SKM-1 (cell line): ENCODE measurements around the gene MBL2.

Experiments used
- DNase-seq: peaks from one replicate; lab custom pipeline; 2025; ENCODE audit not compliant: unreplicated experiment; lab: John Stamatoyannopoulos, UW

MBL2 gene

DNA sequence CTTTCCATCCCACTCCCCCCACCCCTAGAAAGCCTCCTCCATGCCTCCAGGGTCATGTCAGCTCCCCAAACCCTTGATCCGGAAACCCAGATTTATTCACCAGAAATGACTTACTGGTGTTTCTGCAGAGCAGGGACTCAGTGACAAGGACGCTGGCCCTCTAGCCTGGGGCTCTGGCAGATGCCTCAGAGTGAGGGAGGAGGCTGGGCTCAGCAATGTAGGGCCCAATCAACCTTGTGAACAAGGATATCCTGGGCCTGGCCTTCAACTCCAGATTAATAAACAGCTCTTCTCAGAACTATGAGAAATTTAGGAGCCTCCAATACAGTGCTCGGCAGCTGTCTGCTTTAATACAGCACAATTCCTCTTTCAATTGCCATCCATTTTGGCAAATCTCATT lies at the start of gene MBL2:
MBL2 (minus strand) TSS at position 162 of the 400 bp plus-strand sequence. CDS start 1,149 bp downstream, outside the sequence.
- no peak for DNase-seq

DNA sequence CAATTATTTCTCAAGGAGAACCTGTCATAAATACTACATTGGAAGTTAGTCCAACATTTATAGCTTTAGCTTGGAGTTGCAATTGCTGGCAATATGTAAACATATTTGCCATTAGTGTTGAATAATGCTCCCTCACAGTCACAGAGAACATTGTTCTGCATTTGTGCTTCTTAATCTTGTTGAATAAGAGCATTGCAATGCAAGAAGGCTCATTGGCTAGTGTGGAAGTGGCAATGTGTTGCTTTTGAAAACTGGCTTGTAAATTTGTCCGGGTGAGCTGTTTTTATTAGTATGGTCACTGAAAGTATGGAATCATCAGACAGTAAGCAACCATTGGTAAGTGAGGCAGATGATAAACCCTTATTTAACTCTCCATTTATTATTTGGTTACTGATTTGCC lies 47.7 kb upstream of the MBL2 start:
- no peak for DNase-seq

DNA sequence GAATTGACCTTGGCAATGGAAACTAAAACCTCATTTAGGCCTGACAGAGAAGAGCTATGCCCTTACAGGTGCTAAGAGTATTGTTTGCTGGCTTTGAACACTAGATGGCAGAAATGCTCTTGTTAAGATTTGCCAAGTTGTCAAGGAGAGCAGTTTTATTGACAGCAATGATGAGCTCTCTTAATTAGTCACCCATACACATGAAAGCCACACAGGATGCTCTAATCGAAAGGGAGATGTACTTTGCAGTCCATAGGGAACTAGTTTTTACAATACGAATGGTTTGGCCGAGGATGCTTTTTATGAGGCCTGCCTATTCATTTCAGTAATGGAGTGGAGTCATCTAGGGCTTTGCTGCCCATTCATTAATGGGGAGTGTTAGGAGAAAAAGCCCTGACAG lies 45.4 kb upstream of the MBL2 start:
- DNase-seq, result peak; percentile 3

DNA sequence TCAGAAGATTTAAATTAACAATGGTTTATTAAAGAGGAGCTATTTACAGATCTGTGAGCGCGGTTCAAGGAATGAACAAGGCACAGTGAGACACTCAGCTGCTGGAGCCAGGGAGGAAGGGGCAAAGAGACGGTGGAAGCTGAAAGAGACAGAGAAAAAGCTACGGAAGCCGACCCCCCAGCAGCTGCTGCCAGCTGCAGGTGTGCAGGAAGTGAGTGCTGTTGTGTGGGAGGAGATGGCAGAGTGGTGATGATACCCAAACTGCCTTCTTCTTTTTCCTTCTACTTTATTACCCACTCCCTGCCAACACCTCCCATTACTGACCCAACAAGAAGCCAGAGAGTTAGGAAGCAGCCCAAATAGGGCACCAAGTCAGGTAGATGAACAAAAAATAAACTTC lies 41.9 kb upstream of the MBL2 start:
- no peak for DNase-seq

DNA sequence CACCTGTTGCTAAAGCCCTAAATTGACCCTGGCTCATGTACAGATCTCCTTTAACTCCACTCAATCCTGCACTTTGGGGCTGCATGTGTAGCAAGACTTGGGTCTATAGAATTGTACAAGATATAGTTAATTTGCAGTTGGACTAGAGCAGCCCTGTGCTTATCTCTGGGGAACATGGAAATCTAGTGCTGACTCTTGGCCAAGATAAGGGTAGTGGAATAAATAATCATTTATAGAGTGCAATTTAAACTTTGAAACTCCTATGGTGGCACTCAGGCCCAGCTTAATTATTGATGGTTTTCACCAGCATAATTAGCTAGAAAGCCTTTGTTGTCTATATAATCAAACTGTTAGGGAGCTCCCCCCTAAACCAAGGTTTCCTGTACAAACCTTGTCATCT lies 39.2 kb upstream of the MBL2 start:
- no peak for DNase-seq

DNA sequence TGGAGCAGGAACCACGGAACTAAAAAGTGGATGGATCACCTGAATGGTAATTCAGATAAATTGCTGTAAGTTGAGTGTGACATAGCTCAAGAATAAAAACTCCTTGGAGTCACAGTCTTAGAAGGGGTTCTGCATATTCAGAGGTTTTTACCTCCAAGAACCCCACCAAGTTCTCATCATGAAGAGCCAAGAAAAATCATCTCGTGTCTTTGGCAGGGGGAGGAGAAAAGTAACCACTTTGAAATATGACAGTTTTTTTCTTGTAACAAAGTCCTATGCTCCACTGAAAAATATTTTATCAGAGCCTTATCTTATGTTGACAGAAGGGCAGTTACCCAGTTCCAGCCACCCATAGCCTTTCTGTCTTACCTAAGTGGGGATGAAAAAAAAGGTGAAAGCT lies 38.2 kb upstream of the MBL2 start:
- DNase-seq, result no peak

DNA sequence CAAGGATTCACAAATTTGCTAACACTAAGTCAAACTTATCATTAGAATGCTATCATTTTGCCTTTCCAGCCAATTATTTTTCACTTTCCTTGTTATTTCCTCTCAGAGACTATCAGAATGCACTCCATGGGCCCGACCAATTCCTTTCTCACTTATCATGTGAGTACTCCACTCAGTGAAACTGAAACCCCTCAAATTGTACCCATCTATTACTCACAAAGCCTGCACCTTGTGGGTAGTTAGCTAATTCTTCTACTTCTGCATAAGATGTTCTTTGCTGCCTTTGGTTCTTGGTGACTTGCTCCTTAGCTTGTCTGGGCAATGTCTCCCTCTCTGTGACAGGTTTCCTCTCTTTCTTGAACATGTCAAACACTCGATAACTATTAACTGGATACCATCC lies 35.2 kb upstream of the MBL2 start:
- no peak for DNase-seq

DNA sequence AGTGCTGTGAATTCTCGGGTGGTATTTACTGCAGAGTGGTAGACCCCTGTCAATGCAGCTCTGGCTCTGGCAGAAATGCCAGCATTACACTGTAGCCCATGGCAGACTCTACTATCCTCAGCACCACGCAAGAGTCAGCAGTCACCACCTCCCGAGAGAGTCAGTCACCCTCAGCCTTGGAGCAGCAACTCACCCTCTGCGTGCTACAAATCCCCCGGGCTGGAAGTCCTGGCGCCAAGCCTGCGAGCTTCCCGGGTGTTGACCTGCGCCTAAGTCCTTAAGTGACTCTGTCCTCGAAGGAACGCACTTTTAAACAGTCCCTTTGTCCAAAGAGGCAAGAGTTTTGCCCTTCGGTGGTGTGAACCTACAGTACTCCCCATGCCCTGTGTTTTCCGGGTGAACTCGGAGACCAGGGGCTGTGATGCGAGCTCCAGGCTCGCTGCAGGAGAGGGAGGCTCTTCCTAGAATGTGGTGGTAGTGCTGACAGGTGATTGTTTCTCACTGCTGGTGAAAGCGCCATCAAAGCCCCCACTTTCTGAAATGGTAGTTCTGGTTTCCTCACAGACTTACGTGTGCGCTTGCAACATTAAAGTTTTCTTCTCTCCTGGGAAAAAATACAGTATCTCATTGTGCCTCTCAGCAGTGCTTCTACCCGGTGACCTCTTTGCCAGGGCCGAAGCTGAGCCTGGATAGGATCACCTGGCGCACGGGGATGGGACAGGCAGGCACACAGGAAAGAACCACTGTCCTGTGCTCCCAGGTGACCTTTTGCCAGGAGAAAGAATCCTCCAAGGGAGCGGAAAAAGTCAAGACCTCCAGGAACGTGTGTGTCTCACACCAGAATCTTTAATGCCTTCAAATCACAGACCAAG lies 33.1 kb upstream of the MBL2 start:
- DNase-seq, result no peak

DNA sequence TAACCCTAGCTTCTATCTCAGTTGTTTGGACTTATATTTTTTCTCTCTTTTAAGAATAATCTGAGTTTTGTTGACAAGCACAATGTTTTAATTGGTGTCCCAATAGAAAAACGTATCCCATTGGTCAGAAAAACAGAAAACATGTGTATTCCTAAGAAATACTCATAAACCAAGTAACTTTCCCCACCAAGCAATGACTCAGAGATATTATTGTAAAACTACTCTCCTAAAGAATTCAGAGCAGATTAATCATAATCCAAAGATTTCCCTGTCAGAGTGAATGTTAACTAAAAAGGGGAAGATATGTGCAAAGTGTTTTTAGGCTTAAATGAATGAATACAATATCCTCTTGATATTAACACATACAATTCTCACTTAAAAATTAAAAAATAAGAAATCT lies 29.4 kb upstream of the MBL2 start:
- DNase-seq, result no peak

DNA sequence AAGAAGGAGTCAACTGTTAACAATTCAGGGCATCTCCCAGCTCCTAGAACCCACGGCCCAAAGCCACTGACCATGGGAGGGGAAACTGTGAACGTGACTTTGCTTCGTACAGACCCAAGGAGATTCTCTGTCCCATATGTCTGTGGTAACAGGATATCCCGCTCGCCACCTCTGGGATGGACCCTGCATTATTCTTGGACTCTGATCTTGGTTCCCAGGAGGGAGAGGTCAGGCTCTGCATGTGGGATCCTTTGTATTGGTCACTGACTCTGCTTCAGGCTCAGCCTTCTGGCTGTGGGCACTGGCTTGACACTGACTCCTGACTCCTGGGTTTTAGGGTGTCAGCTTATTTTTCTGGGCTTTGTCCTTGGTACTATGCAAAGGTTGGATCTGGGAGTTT lies 13.5 kb upstream of the MBL2 start:
- DNase-seq, result no peak

DNA sequence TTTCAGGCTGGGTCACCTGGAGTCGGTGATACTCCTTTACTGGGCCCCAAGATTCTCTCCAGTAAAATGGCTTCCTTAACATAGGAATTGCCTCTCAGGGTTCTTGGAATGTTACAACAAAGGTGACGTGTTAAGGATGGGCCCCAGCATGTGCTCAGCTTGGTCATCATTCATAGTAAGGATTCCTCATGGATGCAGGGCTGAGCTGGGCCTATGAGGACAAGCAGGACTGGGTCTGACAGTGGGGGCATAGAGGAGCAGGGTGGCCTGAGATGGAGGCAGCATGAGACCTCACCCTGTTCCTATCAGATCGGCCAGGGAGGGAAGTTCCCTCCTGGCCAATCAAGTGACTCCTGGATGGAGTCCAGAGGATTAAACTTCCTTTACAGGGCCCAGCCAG lies 12.8 kb upstream of the MBL2 start:
- DNase-seq, result no peak

DNA sequence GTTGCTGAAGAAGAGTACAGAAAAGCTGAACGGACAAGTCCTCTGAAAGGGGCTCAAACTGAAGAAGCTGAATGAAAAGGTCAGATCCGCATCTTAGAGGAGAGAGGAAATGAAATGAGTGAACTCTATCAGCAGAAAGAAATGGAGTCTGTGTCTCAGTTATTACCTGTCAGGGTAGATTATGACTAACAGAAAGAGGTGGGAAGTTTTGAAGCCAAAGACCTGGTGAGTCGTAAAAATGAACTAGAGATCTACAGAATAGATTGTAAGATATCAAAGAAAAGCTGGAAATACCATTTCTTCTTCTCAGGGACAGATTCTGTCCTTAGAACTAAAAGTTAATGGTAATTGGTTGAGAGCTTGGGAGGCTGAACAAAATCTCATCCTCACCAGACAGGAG lies 11.1 kb upstream of the MBL2 start:
- DNase-seq, result no peak

DNA sequence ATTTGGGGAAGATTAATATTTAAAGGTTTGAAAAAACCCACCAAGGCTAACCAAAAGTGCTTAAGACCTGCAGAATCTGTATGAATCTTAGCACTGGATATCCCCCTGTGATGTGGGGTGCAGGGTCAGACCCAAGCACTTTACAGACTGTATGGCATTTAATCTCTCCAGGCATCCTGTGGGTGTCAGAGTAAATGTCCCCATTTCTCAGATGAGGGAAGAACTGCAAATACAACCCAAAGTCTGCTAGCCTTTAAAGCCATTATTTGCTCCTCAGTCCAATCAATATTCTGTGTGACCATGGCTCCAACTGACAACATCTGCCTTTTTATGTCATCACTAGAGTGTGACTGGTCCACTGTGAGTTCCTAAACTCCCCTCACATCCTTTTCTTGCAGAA lies 10.0 kb upstream of the MBL2 start:
- no peak for DNase-seq

DNA sequence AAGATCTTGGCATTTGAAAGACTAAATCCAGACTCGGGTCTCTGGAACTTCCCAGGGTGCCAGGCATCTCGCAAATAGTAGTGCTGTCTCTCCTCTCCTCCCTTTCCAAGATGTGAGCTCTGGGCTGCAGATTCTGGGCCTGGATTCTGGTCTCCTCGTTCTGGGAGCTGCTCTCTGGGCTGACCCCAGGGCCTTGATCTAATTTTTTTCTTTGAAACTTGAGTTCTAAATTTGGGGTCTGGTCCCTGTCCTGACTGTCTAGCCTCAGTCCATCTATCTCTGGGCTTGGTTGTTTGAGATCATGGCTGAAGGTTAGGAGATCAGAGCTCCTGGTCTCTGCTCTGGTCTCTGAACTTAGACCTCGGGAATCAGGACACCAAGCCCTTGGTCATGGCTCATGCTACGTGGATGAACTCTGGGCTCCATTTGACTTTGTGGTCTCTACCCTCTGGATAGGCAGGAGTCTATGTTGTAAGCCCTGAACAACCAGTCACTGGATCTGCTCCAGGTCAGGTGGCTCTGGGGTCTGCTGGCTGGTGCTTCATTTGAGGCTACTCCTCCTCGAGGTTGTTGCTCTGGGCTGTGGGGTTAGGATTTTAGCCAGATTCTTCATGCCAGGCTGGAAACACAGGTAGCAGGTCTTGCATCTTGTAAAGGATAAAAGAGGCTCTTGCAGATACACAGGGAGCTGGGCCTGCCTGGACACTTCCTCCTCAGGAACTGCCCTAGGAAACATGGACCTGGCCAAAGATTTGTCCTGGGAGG lies 8.0 kb upstream of the MBL2 start:
- DNase-seq, result no peak

DNA sequence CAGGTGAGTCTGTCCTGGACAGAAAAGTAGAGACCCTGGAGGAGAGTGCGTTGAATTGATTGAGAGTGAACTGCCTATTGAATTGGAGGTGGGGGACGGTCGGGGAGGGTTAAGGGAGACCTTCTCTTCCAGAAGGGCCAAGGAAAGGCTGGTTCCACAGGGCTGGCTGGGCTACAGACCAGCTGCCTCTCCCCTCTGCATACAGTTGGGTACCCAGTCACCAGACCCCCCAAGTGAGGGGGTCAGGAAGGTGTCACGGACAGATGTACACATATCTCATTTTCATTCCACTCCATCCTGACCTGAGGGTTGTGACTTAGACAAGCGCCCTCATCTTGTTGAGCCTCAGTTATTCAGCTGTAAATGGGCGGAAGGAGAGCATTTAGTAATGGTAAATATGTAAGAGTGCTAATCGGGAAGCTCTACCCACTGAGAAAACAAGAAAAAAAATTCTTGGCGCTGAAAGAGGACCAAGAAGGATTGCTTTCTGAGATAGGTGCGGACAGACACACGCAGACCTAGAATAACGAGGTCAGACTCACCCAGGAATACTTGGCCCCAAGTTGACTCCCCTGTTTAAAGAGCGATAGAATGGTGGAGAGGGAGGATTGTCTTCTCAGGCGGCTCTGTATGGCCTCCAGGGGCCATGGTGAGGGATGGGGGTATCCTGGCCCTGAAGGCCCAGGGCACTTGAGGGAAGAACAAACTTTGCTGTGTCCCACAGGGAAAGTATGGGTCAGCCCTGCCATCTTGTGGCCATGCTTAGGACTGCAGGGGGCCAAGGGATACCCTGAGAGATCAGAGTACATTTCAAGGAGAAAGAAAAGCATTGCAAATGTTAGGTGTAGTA lies 7.2 kb upstream of the MBL2 start:
- DNase-seq, result peak; percentile 24

DNA sequence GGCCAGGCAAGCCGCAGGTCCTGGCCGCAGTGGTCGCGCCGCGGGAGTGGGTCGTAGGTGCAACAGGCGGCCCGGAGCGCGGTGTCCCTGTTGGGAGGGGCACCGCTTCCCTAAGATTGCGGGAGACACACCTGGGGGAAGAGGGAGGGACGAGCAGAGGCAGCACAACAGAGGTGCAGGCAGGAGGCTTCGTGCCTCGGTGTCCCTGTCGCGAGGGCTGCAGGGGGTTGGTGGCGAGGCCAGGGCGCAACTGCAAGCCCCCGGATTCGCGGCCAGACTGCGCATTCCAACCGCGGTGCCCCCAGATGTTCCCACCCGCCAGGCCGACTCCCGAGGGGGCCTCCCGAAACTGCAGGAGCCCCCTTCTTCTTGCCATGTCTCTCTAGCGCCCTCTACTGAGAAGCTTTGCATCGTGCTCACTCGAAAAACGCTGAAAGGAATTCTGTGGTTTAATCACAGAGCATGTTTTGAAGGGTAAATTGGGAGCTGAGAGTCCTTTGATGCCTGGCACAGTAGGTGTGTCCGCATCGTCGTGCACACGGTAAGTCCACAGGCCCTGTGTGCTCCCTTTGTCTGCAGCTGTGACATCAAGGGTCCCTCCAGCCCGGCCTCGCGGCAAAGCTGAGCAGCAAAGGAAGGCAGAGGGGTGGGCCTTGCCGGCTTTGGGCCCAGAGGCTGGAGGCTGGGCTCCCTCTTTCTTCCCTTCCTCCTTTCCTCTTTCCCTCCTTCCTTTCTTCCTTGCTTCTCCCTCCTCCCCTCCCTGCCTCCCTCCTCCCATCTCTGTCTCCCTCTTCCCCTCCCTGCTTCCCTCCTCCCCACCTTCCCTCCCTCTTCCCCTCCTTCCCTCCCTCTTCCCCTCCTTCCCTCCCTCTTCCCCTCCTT lies 6.2 kb upstream of the MBL2 start:
- DNase-seq, result no peak

DNA sequence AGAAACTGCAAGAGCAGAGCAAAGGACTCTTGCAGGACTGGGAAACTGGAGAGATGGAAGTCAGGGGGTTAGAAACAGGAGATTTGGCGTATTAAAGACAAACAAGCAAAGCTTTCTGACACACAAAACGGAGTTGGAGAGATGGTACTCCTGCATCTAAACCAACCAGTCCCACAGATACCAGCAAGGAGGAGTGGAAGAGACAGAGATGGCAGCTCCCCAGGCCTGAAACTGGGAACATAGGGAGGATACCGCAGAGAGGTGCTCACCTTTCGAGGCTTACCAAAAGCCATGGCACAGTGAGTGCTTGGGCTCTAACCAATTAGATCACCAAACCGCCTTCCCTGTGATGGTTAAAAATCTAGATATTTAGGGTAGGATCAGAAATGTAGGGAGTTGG lies 4.8 kb upstream of the MBL2 start:
- DNase-seq, result no peak

DNA sequence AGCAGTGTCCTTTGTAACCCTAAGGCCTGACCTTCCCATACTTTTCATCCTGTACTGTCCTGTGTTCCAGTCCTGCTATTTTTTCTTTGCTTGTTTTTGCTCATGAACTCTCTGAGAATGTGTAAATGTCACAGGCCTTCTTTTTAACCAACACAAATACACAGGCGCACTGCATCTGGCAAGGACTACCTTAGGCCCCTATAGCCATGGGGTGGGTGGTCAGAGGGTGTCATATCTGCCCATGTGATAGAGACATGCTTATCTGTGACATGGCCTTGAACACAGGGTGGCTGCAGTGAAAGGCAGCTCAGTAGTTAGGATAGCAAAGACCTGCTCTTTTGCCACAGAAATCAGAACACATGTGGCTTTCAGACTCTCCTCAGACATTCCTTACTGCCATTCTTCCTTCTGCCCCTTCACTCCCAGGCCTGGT lies 3.9 kb upstream of the MBL2 start:
- DNase-seq, result no peak

DNA sequence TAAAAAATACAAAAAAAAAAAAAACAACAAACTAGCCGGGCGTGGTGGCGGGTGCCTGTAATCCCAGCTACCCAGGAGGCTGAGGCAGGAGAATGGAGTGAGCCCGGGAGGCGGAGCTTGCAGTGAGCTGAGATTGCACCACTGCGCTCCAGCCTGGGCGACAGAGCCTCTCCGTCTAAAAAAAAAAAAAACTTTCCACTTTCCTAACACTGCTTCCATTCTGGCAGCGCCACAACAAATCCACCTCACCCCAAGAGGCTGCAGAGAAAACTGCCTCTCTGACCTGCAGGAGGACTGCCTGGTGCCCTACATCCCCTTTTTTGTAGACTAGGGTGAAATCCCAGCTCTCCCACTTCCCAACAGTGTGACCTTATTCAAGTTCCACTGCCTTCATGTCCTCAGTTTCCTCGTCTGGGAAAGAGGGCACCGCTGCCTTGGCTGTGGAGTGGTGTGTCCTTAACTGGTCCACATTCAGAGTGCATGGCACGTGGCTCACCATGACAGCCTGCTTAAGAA lies 2.6 kb upstream of the MBL2 start:
- no peak for DNase-seq

DNA sequence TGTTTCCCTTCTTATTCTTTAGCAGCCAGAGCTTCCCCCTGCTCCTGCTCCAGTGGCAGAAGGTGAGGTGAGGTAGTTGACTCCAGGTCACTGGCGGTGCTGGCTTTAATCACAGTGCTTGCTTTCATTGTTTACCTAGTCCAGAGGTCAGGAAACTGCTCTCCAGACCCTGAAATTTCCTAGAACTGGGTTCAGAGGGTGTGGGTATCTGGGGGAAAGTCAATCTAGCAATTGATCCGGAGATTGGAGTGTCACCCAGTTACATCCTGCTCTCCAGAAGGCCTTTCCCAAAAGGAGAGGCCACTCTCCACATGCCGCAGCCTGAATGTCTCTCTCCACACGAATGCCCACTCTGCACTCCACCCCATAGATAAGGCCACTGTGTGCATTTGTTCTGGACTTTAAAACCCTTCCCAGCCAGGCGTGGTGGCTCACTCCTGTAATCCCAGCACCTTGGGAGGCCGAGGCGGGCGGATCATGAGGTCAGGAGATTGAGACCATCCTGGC lies 2.1 kb upstream of the MBL2 start:
- no peak for DNase-seq
